SJSA1 (cell line): ENCODE measurements around the gene PEX10. TPM values are rescaled to one million over a fixed set of nuclear protein-coding genes. Genes with fewer than 3 reads are reported as not detected.
A peak's percentile ranks its signal among the peaks of the same experiment; 100 is the strongest.

Experiments
- DNase-seq, 2 experiments: peaks; one replicate each; pipeline ENCODE4 v3.0.0-alpha.2; 2015 to 2020; ENCODE audit warnings: low spot score in 2 of 2, low read depth in 1 of 2
- H3K27ac ChIP-seq: fragments of 250-450 bp; sonication (Bioruptor Pico); 2 replicates; pipeline ENCODE4 v1.5.1; 2020; ENCODE audit warnings: mild to moderate bottlenecking, moderate library complexity
- H3K27me3 ChIP-seq: fragments of 250-450 bp; sonication (Bioruptor Pico); replicated peaks from 2 replicates; pipeline ENCODE4 v1.5.1; 2020; ENCODE audit warnings: mild to moderate bottlenecking, moderate library complexity
- H3K36me3 ChIP-seq: fragments of 250-450 bp; sonication (Bioruptor Pico); 2 replicates; pipeline ENCODE4 v1.5.1; 2020; ENCODE audit warnings: mild to moderate bottlenecking
- H3K4me1 ChIP-seq: fragments of 250-450 bp; sonication (Bioruptor Pico); replicated peaks from 2 replicates; pipeline ENCODE4 v1.6.1; 2021; ENCODE audit warnings: mild to moderate bottlenecking
- H3K4me3 ChIP-seq: fragments of 250-450 bp; sonication (Bioruptor Pico); 2 replicates; pipeline ENCODE4 v1.5.1; 2020; ENCODE audit warnings: mild to moderate bottlenecking
- H3K9me3 ChIP-seq: fragments of 250-450 bp; sonication (Bioruptor Pico); replicated peaks from 2 replicates; pipeline ENCODE4 v1.5.1; 2020; ENCODE audit warnings: mild to moderate bottlenecking
- total RNA-seq: library from RNA; depleted of rRNA; stranded (reverse); fragments of >200 nt; shearing (Covaris generic); gene quantifications from 2 replicates; pipeline ENCODE4 v1.2.3, GENCODE V29; 2014

Gene PEX10
- total RNA-seq, 1 experiment from 2014 or later, result 37.3 TPM

DNA sequence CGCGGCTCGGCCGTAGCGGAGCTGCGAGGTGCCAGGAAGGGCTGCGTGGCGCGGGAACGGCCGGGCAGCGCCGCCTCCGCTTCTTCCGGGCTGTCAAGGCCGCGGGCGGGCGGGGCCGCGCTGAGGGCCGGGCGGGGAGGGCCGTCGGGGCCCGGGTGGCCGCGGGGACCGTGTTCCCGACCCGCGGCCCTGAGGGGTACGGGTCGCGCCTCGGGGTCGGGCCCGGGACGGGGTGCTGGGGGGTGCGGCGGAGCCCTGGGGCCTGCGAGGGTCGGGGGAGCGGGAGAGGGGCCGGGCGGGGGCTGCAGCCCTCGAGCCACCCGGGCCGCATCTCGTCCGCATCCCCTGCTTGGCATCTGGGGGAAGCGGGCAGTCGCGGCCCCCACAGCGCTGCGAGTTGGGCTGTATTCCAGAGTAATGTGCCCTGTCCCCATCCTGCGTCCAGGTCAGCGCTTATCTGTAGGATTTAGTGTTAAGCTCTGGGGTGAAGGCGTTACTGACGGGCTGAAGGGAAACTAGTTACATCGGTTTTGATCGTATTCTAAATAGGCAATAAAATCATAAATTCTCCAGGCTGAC is 20.3 kb downstream of the PEX10 start:
- Histone ChIP-seq H3K9me3 (no peaks in the 10 kb centered on the region), H3K36me3 (peaks cover 60% of the 10 kb centered on the region), H3K4me3 (peak overlapping the region; percentile 86), H3K27ac (peak overlapping the region; percentile 52), H3K4me1 (peaks cover 23% of the 10 kb centered on the region), H3K27me3 (no peaks in the 10 kb centered on the region)
- DNase-seq, result no peak

GRCh38 chr1:2391041-2391930 is 21.1 kb downstream of the PEX10 start, which contains the start of the genes MORN1 and RER1:
TSS of gene MORN1 (minus strand) at chr1:2391554. CDS start at chr1:2391533, 21 bp downstream.
TSS of gene RER1 (plus strand) at chr1:2391841. CDS start at chr1:2395791, 3,950 bp downstream.
- Histone ChIP-seq H3K36me3 (peaks cover 55% of the 10 kb centered on the region), H3K27ac (peak within 1 kb of the TSS; percentile 52), H3K9me3 (no peaks in the 10 kb centered on the region), H3K4me1 (peaks cover 23% of the 10 kb centered on the region), H3K27me3 (no peaks in the 10 kb centered on the region), H3K4me3 (peak within 1 kb of the TSS; percentile 86)
- DNase-seq, result peak; percentile 98 to 99

DNA sequence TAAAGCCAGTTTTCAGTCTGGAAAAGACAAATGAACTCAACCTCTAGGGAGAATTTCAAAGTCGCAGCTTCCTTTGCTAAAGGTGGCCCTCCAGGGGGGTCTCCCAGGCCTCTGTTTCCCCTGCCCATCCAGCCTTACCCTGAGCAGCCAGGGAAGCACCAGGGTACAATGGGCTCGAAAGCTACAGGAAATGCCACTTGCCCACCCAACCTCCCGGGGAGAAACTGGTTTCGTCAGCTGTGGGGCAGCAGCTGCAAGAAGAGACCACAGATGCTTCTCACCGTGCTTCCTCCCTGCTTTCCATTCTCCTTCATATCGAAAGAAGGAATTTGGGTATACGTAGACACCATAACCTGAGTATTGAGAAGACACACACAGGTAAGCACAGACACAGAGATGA is 22.7 kb downstream of the PEX10 start:
- Histone ChIP-seq H3K4me3 (no peak overlapping the region), H3K4me1 (peaks cover 33% of the 10 kb centered on the region), H3K36me3 (peaks cover 38% of the 10 kb centered on the region), H3K9me3 (no peaks in the 10 kb centered on the region), H3K27me3 (no peaks in the 10 kb centered on the region), H3K27ac (no peak overlapping the region)
- DNase-seq, result no peak

- peaks cover 24% of the 10 kb centered on the region for H3K36me3 ChIP-seq
- H3K27ac ChIP-seq, result no peak overlapping the region
- no peak for DNase-seq
- no peaks in the 10 kb centered on the region for H3K9me3 ChIP-seq
- H3K4me3 ChIP-seq, result no peak overlapping the region
- H3K27me3 ChIP-seq, result no peaks in the 10 kb centered on the region
- H3K4me1 ChIP-seq, result peaks cover 30% of the 10 kb centered on the region
Observed at GRCh38 chr1:2388004-2388913, 24.1 kb downstream of the PEX10 start.

DNA sequence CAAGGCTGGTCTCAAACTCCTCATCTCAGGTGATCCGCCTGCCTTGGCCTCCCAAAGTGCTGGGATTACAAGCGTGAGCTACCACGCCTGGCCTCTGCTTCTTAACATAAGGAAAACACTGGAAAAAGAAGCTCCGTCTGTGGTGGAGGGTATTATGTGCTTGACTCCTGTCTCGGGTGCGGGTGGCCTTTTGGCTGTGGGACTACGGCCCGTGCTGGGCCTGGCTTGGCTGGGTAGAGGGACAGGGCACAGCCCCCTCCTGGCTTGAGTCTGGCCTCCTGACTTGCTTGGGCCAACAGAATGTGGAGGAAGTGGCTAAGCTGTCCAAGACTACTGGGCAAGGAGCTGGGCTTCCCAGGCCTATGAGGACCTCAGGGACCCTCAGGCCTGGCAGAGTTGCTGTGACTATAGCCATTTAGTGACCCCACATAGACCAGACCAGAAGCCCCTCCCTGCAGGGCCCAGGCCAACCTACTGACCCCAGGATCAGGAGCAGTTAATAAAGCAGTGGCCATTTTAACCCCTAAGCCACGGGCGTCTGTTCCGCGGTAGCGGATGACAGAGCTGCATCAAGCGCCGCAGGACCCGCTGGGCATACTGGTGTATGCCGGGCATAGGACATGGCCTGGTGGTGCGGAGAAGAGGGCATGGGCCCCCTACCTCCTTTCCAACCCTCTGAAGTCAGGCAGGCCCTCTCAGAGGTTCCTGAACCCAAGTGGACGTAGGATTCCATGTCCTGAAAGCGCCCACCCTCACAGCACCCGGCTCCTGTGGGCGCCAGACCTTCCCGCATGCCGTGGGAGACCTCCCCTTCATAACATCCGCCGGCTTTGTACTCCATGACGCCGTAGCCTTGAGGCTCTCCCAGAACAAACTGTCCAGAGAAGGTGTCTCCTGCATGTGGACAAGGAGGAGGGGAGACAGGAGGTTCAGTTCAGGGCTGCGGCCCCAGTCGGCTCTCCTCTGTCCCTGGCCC is 25.4 kb downstream of the PEX10 start:
- no peak overlapping the region for H3K27ac ChIP-seq
- no peaks in the 10 kb centered on the region for H3K27me3 ChIP-seq
- DNase-seq, result no peak
- H3K4me3 ChIP-seq, result no peak overlapping the region
- peaks cover 14% of the 10 kb centered on the region; the same call in 1 of the 2 replicates for H3K36me3 ChIP-seq
- no peaks in the 10 kb centered on the region for H3K9me3 ChIP-seq
- H3K4me1 ChIP-seq, result peaks cover 20% of the 10 kb centered on the region

DNA sequence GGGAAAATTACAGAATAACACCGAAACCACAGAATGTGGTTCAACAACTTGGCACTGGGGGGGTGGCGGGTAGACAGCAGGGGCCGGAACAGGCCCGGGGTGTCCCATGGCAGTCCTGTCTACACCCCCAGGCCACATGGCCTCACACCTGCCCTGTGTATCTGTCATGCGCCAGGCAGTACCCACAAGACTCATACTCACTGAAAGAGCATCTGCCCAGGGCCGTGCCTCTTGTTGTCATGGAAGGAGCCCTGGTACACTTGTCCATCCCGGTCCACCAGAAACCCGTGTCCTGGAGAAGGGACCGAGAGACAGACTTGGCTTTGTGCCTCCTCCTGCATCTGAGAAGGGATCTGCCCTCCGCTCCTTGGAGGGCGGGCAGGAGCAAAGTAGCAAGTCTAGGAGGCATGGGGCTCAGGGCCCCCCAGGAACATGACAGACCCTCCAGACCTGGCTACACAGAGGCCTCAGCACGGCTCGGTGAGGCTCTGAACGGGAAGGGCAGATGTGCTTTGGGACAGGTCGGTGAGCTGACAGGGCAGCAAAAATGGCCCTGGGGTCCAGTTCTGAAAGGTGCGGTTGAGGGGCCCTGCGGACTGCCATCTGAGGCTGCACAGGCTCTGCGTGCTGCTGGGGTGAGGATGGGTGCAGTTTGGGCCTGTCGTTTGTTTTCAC is 26.6 kb downstream of the PEX10 start:
- H3K9me3 ChIP-seq, result no peaks in the 10 kb centered on the region
- peaks cover 10% of the 10 kb centered on the region; the same call in 1 of the 2 replicates for H3K36me3 ChIP-seq
- H3K4me1 ChIP-seq, result peaks cover 24% of the 10 kb centered on the region
- H3K27me3 ChIP-seq, result no peaks in the 10 kb centered on the region
- no peak overlapping the region for H3K27ac ChIP-seq
- H3K4me3 ChIP-seq, result no peak overlapping the region
- no peak for DNase-seq

GRCh38 chr1:2384941-2385481 is 27.4 kb downstream of the PEX10 start:
- Histone ChIP-seq H3K4me1 (peaks cover 17% of the 10 kb centered on the region), H3K36me3 (peaks cover 10% of the 10 kb centered on the region; the same call in 1 of the 2 replicates), H3K4me3 (no peak overlapping the region), H3K27me3 (no peaks in the 10 kb centered on the region), H3K9me3 (no peaks in the 10 kb centered on the region), H3K27ac (no peak overlapping the region)
- no peak for DNase-seq

DNA sequence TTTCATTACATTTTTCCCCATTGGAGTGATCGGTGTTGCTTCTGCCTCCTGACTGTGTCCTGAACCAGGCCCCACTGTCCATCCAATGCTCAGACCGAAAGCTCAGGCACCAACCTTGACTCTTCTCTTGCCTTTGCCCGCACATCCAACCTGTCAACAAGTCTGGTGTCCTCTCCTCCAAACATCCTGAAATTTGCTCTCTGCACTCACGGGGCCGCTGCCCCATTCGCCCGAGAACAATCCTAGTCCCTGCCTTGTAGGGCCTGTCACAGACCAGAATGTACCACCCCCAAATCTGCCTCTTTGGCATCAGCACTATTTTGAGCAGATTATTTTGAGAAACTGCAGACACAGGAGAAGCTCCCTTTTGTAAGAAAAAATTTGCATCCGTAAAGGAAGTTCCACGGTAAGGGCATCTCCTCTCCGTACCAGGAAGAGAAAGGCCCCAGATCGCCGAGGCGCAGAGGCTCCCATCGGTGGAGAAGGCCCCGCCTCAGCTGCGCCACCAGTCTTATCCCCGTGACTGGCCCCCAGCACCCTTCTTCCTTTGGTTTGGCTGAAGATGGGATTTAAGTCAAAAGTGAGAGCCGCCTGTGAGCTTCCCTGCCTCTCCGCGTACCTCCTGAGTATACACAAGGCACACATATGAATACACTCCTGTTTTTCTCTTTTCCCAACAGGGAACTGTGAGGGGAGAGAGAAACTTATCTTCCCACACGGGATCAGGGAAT is 28.1 kb downstream of the PEX10 start:
- Histone ChIP-seq H3K9me3 (no peaks in the 10 kb centered on the region), H3K4me3 (no peak overlapping the region), H3K4me1 (peaks cover 15% of the 10 kb centered on the region), H3K27me3 (no peaks in the 10 kb centered on the region), H3K36me3 (peaks cover 10% of the 10 kb centered on the region; the same call in 1 of the 2 replicates), H3K27ac (no peak overlapping the region)
- DNase-seq, result no peak

GRCh38 chr1:2383576-2383975 is 28.8 kb downstream of the PEX10 start:
- no peaks in the 10 kb centered on the region for H3K27me3 ChIP-seq
- no peak overlapping the region for H3K4me3 ChIP-seq
- H3K9me3 ChIP-seq, result no peaks in the 10 kb centered on the region
- DNase-seq, result no peak
- H3K27ac ChIP-seq, result no peak overlapping the region
- H3K36me3 ChIP-seq, result peaks cover 10% of the 10 kb centered on the region; the same call in 1 of the 2 replicates
- H3K4me1 ChIP-seq, result peaks cover 15% of the 10 kb centered on the region

- H3K36me3 ChIP-seq, result peaks cover 6% of the 10 kb centered on the region; the same call in 1 of the 2 replicates
- H3K27me3 ChIP-seq, result no peaks in the 10 kb centered on the region
- H3K27ac ChIP-seq, result no peak overlapping the region
- H3K9me3 ChIP-seq, result no peaks in the 10 kb centered on the region
- H3K4me1 ChIP-seq, result peaks cover 15% of the 10 kb centered on the region
- no peak for DNase-seq
- no peak overlapping the region for H3K4me3 ChIP-seq
Observed at GRCh38 chr1:2382621-2383361, 29.6 kb downstream of the PEX10 start.
